CD14-positive monocyte (primary cell): ENCODE results near the gene SERINC3. TPM values are rescaled to one million over a fixed set of nuclear protein-coding genes. Genes with fewer than 3 reads are reported as not detected.
A peak's percentile ranks its signal among the peaks of the same experiment; 100 is the strongest.

Source experiments
- DNase-seq, 3 donors: peaks; one replicate each; pipeline ENCODE4 v3.0.0-alpha.2; 2011 to 2022
- H2AFZ ChIP-seq: 2 replicates; pipeline ENCODE4 v1.6.0; 2012; ENCODE audit warnings: mild to moderate bottlenecking, low read depth, low read length, inconsistent platforms; ENCODE audit not compliant: insufficient read depth, poor library complexity, severe bottlenecking
- H3K27ac ChIP-seq, 2 donors: 1 replicate in 1 of 2; 2 replicates in 1 of 2; pipeline ENCODE4 v1.5.1; 2012 to 2013; ENCODE audit warnings: low read length in 2 of 2, control low read depth in 1 of 2, inconsistent platforms in 1 of 2, low read depth in 1 of 2, mild to moderate bottlenecking in 1 of 2
- H3K27me3 ChIP-seq, 2 donors: one replicate each; pipeline versions ENCODE4 v1.6.0 to v1.6.1; 2011 to 2013; ENCODE audit warnings: low read length in 2 of 2; ENCODE audit not compliant: control insufficient read depth in 2 of 2, insufficient read depth in 2 of 2
- H3K36me3 ChIP-seq, 2 donors: replicated peaks in 1 of 2; 1 replicate in 1 of 2; 2 replicates in 1 of 2; pipeline versions ENCODE4 v1.5.1 to v1.6.1; 2012 to 2013; ENCODE audit warnings: low read length in 2 of 2, control low read depth in 1 of 2, inconsistent platforms in 1 of 2, mild to moderate bottlenecking in 1 of 2; ENCODE audit not compliant: insufficient read depth in 2 of 2, control insufficient read depth in 1 of 2
- H3K4me1 ChIP-seq, 2 donors: 1 replicate in 1 of 2; 2 replicates in 1 of 2; pipeline versions ENCODE4 v1.5.1 to v1.6.1; 2012 to 2013; ENCODE audit warnings: low read length in 2 of 2, control low read depth in 1 of 2, inconsistent platforms in 1 of 2, mild to moderate bottlenecking in 1 of 2, moderate library complexity in 1 of 2; ENCODE audit not compliant: insufficient read depth in 2 of 2, control insufficient read depth in 1 of 2
- H3K4me2 ChIP-seq: replicated peaks from 2 replicates; pipeline ENCODE3; 2012; ENCODE audit warnings: low read length, moderate library complexity, mild to moderate bottlenecking; ENCODE audit not compliant: poor library complexity, severe bottlenecking; ENCODE audit errors: extremely low read depth
- H3K4me3 ChIP-seq, 3 experiments: fragments of 200-600 bp in 1 of 3; sonication (generic) in 1 of 3; replicated peaks in 1 of 3; 1 replicate in 2 of 3; 2 replicates in 1 of 3; pipeline ENCODE4 v1.5.1; 2011 to 2013; ENCODE audit warnings: low read length in 3 of 3, mild to moderate bottlenecking in 3 of 3, control low read depth in 2 of 3, low read depth in 2 of 3, inconsistent platforms in 1 of 3, moderate library complexity in 1 of 3
- H3K79me2 ChIP-seq: 2 replicates; pipeline ENCODE4 v1.6.0; 2012; ENCODE audit warnings: mild to moderate bottlenecking, control low read depth, inconsistent platforms, low read length, moderate library complexity; ENCODE audit not compliant: insufficient read depth
- H3K9ac ChIP-seq: 2 replicates; pipeline ENCODE4 v1.6.0; 2017; ENCODE audit warnings: low read length, mild to moderate bottlenecking; ENCODE audit not compliant: insufficient read depth, poor library complexity, severe bottlenecking
- H3K9me3 ChIP-seq, 2 donors: replicated peaks in 1 of 2; 1 replicate in 1 of 2; 2 replicates in 1 of 2; pipeline versions ENCODE4 v1.5.1 to v1.6.1; 2012 to 2013; ENCODE audit warnings: low read length in 2 of 2, control low read depth in 1 of 2; ENCODE audit not compliant: control insufficient read depth in 1 of 2, insufficient read depth in 1 of 2
- H4K20me1 ChIP-seq: 2 replicates; pipeline ENCODE4 v1.6.0; 2012; ENCODE audit warnings: mild to moderate bottlenecking, low read length, control low read depth, moderate library complexity; ENCODE audit not compliant: insufficient read depth
- H3K27ac Mint-ChIP-seq, 7 donors: one replicate each; pipeline ENCODE4 v1.8.0; 2020; ENCODE audit warnings: mild to moderate bottlenecking in 7 of 7, mixed read lengths in 7 of 7, moderate library complexity in 6 of 7, inconsistent platforms in 2 of 7
- H3K27me3 Mint-ChIP-seq, 3 donors: one replicate each; pipeline ENCODE4 v1.8.0; 2021 to 2022; ENCODE audit warnings: low read depth in 3 of 3, mild to moderate bottlenecking in 3 of 3, mixed read lengths in 3 of 3, moderate library complexity in 3 of 3, inconsistent platforms in 1 of 3
- H3K36me3 Mint-ChIP-seq, 2 donors: one replicate each; pipeline ENCODE4 v1.8.0; 2020; ENCODE audit warnings: mixed read lengths in 2 of 2, inconsistent platforms in 1 of 2, mild to moderate bottlenecking in 1 of 2
- H3K4me1 Mint-ChIP-seq: one replicate; pipeline ENCODE4 v1.8.0; 2020; ENCODE audit warnings: mild to moderate bottlenecking, mixed read lengths
- H3K4me3 Mint-ChIP-seq, 2 donors: one replicate each; pipeline ENCODE4 v1.8.0; 2020; ENCODE audit warnings: mild to moderate bottlenecking in 2 of 2, mixed read lengths in 2 of 2, moderate library complexity in 1 of 2
- H3K9me3 Mint-ChIP-seq, 7 donors: one replicate each; pipeline ENCODE4 v1.8.0; 2020 to 2022; ENCODE audit warnings: mixed read lengths in 7 of 7, mild to moderate bottlenecking in 6 of 7, moderate library complexity in 6 of 7, inconsistent platforms in 2 of 7
- CTCF ChIP-seq: fragments of 200-600 bp; IDR thresholded peaks from one replicate; pipeline ENCODE4 v1.8.0; 2022; ENCODE audit warnings: antibody characterized with exemption, mild to moderate bottlenecking
- WGBS: methylation state at CpG from one replicate; pipeline ENCODE4 v1.1.5; 2013; ENCODE audit warnings: missing lambda C conversion rate; ENCODE audit not compliant: insufficient coverage; 5-methylcytosine and 5-hydroxymethylcytosine counted together
- intact Hi-C, 2 donors: fragments of 100-400 bp; cut with micrococcal nuclease; formaldehyde crosslinking; loops; one replicate each; pipeline versions ENCODE4 v1.15.0 to v1.15.1; 2023
- polyA plus RNA-seq, 3 donors: library from polyadenylated mRNA; depleted of rRNA in 1 of 3; unstranded in 2 of 3; stranded (reverse) in 1 of 3; fragments of 300-500 nt in 2 of 3; fragments of >200 nt in 1 of 3; fragmentation: Illumina TruSeq in 2 of 3; gene quantifications; 1 replicate in 2 of 3; 2 replicates in 1 of 3; pipeline ENCODE4 v1.2.3, GENCODE V29; 2012 to 2021

SERINC3 gene
- polyA plus RNA-seq, 3 donors = 49.8 to 194 (median 157) TPM

GRCh38 chr20:44532259-44532980 lies 10.6 kb upstream of the SERINC3 start:
- WGBS = 55% methylated on average over 8 of the region's 11 CpGs
- H3K27me3 Mint-ChIP-seq = peaks cover 0 to 6% (median 0%) of the 10 kb centered on the region in 3 donors
- no peaks in the 10 kb centered on the region for H3K27me3 ChIP-seq
- peaks cover 22 to 29% of the 10 kb centered on the region in 2 donors for H3K4me1 ChIP-seq
- no peaks in the 10 kb centered on the region for H3K9me3 ChIP-seq
- no peak overlapping the region for H3K4me3 Mint-ChIP-seq
- H3K4me2 ChIP-seq = peak overlapping the region; percentile 96
- no peaks in the 10 kb centered on the region for H3K79me2 ChIP-seq
- H3K4me3 ChIP-seq = peak overlapping the region; percentile 21 to 82 (median 51)
- H3K36me3 Mint-ChIP-seq = no peaks in the 10 kb centered on the region
- H3K9me3 Mint-ChIP-seq = no peaks in the 10 kb centered on the region
- peak overlapping the region; percentile 66 for H3K9ac ChIP-seq
- H2AFZ ChIP-seq = peak overlapping the region; percentile 92
- no peak for DNase-seq
- no peak overlapping the region for H3K27ac Mint-ChIP-seq
- peak overlapping the region in 1 of 2 donors; percentile 45 for H3K27ac ChIP-seq
- TF ChIP-seq CTCF = no peak
- intact Hi-C loops = loop anchor here in 1 of 2 donors (5.0 kb wide), 1 partner anchor 70 kb away; no protein-coding TSS in a partner anchor
- no peaks in the 10 kb centered on the region for H3K36me3 ChIP-seq
- H4K20me1 ChIP-seq = no peaks in the 10 kb centered on the region
- H3K4me1 Mint-ChIP-seq = peaks cover 16% of the 10 kb centered on the region

DNA sequence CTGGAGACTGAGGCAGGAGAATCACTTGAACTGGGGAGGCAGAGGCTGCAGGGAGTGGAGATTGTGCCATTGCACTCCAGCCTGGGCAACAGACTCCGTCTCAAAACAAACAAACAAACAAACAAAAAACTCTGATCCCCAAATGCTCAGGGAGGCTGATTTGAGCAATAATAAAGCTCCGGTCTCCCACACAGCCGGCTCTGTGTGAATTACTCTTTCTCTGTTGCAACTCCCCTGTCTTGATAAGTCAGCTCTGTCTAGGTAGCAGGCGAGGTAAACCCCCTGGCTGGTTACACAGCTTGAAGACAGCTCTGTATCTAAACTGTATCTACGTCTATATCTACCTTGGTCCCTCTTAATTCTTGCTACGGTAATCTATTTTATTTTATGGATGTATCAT lies 6.4 kb upstream of the SERINC3 start:
- H3K36me3 Mint-ChIP-seq = no peaks in the 10 kb centered on the region
- Histone ChIP-seq H3K4me1 (peaks cover 14 to 24% of the 10 kb centered on the region in 2 donors), H3K9me3 (no peaks in the 10 kb centered on the region), H3K27ac (no peak overlapping the region), H3K27me3 (no peaks in the 10 kb centered on the region), H4K20me1 (no peaks in the 10 kb centered on the region), H3K79me2 (no peaks in the 10 kb centered on the region), H3K4me3 (no peak overlapping the region), H2AFZ (no peak overlapping the region), H3K4me2 (no peak overlapping the region), H3K9ac (no peak overlapping the region), H3K36me3 (no peaks in the 10 kb centered on the region)
- H3K4me1 Mint-ChIP-seq = peaks cover 11% of the 10 kb centered on the region
- DNase-seq = no peak
- H3K27me3 Mint-ChIP-seq = peaks cover 0 to 5% (median 0%) of the 10 kb centered on the region in 3 donors
- H3K9me3 Mint-ChIP-seq = no peaks in the 10 kb centered on the region
- TF ChIP-seq CTCF = no peak
- H3K4me3 Mint-ChIP-seq = no peak overlapping the region
- intact Hi-C loops = loop anchor here in 1 of 2 donors (10.0 kb wide), 1 partner anchor 46 kb away; no protein-coding TSS in a partner anchor
- 97% methylated on average over 3 of the region's 6 CpGs for WGBS
- H3K27ac Mint-ChIP-seq = no peak overlapping the region
